ENCODE data around the gene MESP1.

DNA sequence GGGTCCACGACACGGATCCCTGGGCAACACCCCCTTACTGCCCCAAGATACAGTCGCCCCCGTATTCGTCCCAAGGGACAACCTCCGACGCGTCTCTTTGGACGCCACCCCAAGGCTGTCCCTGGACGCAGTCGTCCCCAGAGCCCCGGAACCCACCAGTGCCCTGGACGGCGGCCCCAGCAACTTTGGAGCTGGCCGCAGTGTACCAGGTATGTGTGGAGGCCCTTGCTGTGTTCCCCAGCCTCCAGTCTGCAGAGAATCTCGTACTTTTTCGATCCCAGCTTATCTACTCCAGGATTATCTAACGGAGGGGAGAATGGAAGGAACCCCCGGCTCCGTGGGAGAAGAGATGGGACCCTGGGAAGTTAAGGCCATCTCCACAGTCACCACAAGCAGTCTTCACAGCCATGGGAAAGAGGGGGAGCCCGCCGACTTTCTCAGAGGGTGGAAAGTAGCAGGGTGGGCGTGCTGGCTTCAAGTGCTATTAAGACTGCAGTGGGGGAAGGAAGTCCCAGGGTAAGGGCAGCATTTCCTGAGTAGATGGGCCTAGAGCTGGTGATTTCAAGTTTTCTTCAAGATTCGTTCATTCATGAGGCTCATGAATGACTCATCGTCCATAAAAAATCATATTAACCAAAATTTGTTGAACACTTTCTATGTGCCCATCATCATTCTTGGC, 26.2 kb upstream of the MESP1 start:
- TF ChIP-seq, protein P1, sequence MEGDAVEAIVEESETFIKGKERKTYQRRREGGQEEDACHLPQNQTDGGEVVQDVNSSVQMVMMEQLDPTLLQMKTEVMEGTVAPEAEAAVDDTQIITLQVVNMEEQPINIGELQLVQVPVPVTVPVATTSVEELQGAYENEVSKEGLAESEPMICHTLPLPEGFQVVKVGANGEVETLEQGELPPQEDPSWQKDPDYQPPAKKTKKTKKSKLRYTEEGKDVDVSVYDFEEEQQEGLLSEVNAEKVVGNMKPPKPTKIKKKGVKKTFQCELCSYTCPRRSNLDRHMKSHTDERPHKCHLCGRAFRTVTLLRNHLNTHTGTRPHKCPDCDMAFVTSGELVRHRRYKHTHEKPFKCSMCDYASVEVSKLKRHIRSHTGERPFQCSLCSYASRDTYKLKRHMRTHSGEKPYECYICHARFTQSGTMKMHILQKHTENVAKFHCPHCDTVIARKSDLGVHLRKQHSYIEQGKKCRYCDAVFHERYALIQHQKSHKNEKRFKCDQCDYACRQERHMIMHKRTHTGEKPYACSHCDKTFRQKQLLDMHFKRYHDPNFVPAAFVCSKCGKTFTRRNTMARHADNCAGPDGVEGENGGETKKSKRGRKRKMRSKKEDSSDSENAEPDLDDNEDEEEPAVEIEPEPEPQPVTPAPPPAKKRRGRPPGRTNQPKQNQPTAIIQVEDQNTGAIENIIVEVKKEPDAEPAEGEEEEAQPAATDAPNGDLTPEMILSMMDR (IDR thresholded peaks at IDR 0.05 in 2 of 3, conservative IDR thresholded peaks at IDR 0.05 in 1 of 3; ENCODE audit: control insufficient read depth in 2 of 3, extremely low read depth in 1 of 3, insufficient read depth in 1 of 3, low read depth in 3 of 3, low read length in 3 of 3) = no peak
- TF ChIP-seq EP300 (IDR thresholded peaks at IDR 0.05; ENCODE audit: borderline replicate concordance in 1 of 2, control insufficient read depth in 1 of 2, low read depth in 2 of 2, low read length in 2 of 2) (no peak), NBN (IDR thresholded peaks at IDR 0.05) (no peak), CBX3 (IDR thresholded peaks at IDR 0.05; ENCODE audit: borderline replicate concordance, low read depth) (no peak), NRF1 (conservative IDR thresholded peaks at IDR 0.05; ENCODE audit: low read depth, low read length) (no peak), SMAD5 (IDR thresholded peaks at IDR 0.05; ENCODE audit: low read depth) (no peak)
- TF ChIP-seq, protein P2, sequence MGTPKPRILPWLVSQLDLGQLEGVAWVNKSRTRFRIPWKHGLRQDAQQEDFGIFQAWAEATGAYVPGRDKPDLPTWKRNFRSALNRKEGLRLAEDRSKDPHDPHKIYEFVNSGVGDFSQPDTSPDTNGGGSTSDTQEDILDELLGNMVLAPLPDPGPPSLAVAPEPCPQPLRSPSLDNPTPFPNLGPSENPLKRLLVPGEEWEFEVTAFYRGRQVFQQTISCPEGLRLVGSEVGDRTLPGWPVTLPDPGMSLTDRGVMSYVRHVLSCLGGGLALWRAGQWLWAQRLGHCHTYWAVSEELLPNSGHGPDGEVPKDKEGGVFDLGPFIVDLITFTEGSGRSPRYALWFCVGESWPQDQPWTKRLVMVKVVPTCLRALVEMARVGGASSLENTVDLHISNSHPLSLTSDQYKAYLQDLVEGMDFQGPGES (IDR thresholded peaks at IDR 0.05) = no peak
- TF ChIP-seq, protein P3, sequence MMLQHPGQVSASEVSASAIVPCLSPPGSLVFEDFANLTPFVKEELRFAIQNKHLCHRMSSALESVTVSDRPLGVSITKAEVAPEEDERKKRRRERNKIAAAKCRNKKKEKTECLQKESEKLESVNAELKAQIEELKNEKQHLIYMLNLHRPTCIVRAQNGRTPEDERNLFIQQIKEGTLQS (IDR thresholded peaks at IDR 0.05; ENCODE audit: borderline replicate concordance, extremely low read depth, low read depth, low read length) = no peak

All from GM12878 (cell line).